Esophagus squamous epithelium (tissue), 4 donors: Measurements from ENCODE around the gene BNIP2.

Experiments used
- POLR2A ChIP-seq, 4 donors: fragments of 450-650 bp; IDR thresholded peaks; one replicate each; pipeline ENCODE4 v1.6.1; 2017; ENCODE audit warnings: antibody characterized with exemption in 4 of 4, mild to moderate bottlenecking in 4 of 4, moderate library complexity in 3 of 4
- TF ChIP-seq, protein P1 (sequence below), 6 experiments: fragments of 450-650 bp in 4 of 6; fragments of 200-600 bp in 2 of 6; sonication (generic) in 2 of 6; IDR thresholded peaks; one replicate each; pipeline ENCODE4 v1.5.1; 2016 to 2019; ENCODE audit warnings: antibody characterized with exemption in 6 of 6, mild to moderate bottlenecking in 4 of 6, moderate library complexity in 4 of 6

DNA sequence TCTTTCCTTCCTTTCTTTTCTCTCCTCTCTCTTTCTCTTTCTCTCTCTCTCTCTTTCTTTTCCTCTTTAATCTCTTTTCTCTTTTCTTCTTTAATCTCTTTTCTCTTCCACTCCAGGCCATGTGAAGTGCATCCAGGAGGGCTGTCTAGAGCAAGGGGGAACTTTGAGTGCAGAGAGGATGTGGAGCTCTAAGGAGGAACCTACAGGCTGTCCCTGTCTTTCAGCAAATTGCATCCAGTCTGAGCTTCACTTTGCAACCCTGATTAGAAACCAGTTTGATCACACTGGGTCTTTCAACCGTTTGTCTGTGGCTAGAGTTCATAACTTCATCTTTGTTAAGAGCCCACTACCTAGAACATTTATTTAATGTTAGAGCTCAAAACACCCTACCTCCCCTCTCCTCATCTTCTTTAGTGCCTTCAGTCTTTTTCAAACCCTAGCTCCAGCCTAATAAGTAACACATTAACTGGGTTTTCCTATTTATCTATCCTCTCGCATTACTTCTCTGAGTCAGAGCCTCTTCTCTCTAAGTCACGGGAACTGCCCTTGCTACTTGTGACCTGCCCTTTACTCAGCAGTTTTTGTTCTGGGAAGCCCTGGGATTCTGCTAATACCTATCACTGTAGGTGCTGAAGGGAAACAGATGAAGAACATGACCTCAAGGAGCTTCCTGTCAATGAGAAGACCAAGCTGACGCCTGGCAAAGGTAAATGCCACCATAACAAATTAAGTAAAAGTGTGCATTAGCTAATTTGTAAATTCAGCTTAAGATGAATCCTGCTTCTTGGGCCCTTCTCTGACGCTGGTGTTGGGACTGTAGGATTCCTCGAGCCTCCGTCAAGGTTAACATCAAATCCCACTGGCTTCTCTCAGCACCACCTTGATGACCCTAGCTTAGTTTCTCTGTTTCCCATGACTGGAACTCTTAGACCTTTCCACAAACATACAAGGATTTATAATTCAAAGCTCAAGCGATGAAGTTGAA, 77.6 kb downstream of the BNIP2 start, which contains the start of gene GCNT3:
- TF ChIP-seq, protein P1, sequence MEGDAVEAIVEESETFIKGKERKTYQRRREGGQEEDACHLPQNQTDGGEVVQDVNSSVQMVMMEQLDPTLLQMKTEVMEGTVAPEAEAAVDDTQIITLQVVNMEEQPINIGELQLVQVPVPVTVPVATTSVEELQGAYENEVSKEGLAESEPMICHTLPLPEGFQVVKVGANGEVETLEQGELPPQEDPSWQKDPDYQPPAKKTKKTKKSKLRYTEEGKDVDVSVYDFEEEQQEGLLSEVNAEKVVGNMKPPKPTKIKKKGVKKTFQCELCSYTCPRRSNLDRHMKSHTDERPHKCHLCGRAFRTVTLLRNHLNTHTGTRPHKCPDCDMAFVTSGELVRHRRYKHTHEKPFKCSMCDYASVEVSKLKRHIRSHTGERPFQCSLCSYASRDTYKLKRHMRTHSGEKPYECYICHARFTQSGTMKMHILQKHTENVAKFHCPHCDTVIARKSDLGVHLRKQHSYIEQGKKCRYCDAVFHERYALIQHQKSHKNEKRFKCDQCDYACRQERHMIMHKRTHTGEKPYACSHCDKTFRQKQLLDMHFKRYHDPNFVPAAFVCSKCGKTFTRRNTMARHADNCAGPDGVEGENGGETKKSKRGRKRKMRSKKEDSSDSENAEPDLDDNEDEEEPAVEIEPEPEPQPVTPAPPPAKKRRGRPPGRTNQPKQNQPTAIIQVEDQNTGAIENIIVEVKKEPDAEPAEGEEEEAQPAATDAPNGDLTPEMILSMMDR (IDR thresholded peaks at IDR 0.05): no peak
- TF ChIP-seq POLR2A (IDR thresholded peaks at IDR 0.05): no peak
